Loucy (cell line): ENCODE results near the gene CBX2.

ENCODE experiments used
- CTCF ChIP-seq: fragments of 200-600 bp; sonication (generic); conservative IDR thresholded peaks from 2 replicates; pipeline ENCODE4 v1.5.1; 2014; ENCODE audit warnings: mild to moderate bottlenecking, antibody characterized with exemption, low read length
- EZH2phosphoT487 ChIP-seq: fragments of 200-600 bp; IDR thresholded peaks from 2 replicates; pipeline ENCODE4 v1.6.1; 2018; ENCODE audit warnings: antibody characterized with exemption, mild to moderate bottlenecking, moderate library complexity, borderline replicate concordance

GRCh38 chr17:79743614-79744013 is 34.3 kb upstream of the CBX2 start:
- no peak for TF ChIP-seq CTCF
- TF ChIP-seq EZH2phosphoT487 = no peak
